K562 (cell line): ENCODE results near the gene PLAAT4. TPM values are rescaled to one million over a fixed set of nuclear protein-coding genes. Genes with fewer than 3 reads are reported as not detected.
A peak's percentile ranks its signal among the peaks of the same experiment; 100 is the strongest.

Experiments used
- JUND ChIP-seq, 2 experiments: IDR thresholded peaks; 2 replicates in 1 of 2; 3 replicates in 1 of 2; pipeline ENCODE4 v1.6.1; 2011; ENCODE audit warnings: borderline replicate concordance in 2 of 2, low read depth in 2 of 2, low read length in 2 of 2, improper control_type of control experiment in 1 of 2, missing biosample characterization in 1 of 2, missing genetic modification characterization in 1 of 2, missing genetic modification reagents in 1 of 2
- TEAD1 ChIP-seq, 2 experiments: fragments of 450-650 bp in 1 of 2; sonication (generic) in 1 of 2; formaldehyde crosslinking; IDR thresholded peaks; 2 replicates each; pipeline versions ENCODE4 v1.4.0 to v1.8.0; 2020 to 2022; ENCODE audit warnings: mild to moderate bottlenecking in 2 of 2, missing genetic modification reagents in 1 of 2
- ZNF318 ChIP-seq, 2 experiments: fragments of 450-650 bp; IDR thresholded peaks; 2 replicates each; pipeline ENCODE4 v1.6.1; 2016; ENCODE audit warnings: mild to moderate bottlenecking in 2 of 2, borderline replicate concordance in 1 of 2, low read depth in 1 of 2, moderate library complexity in 1 of 2
- polyA plus RNA-seq, 8 experiments: library from polyadenylated mRNA; depleted of rRNA in 4 of 8; stranded (reverse) in 5 of 8; unstranded in 3 of 8; fragments of >200 nt; fragmentation: Nextera tagmentation in 2 of 8; fragmentation: Illumina TruSeq in 1 of 8; extraction: Ambion mirVana in 2 of 8; extraction: Trizol in 1 of 8; gene quantifications; 2 replicates each; pipeline versions ENCODE4 v1.2.1 to v1.2.3, GENCODE V29; 2011 to 2014; ENCODE audit warnings: inconsistent platforms in 1 of 8, missing spikeins in 1 of 8
- total RNA-seq, 7 experiments: library from RNA; depleted of rRNA in 6 of 7; stranded (reverse); fragments of >200 nt in 6 of 7; fragmentation: Illumina TruSeq in 2 of 7; extraction: Trizol in 2 of 7; gene quantifications; 2 replicates each; pipeline versions ENCODE4 v1.2.1 to v1.2.3, GENCODE V29; 2011 to 2021; ENCODE audit warnings: low replicate concordance in 1 of 7

Gene PLAAT4
- total and polyA plus RNA-seq, 9 of the 15 experiments (the other 6 are each of a cell fraction or from before 2014, with no cell fraction given): 0.54 to 3.0 (median 1.3) TPM; not detected in 1

DNA sequence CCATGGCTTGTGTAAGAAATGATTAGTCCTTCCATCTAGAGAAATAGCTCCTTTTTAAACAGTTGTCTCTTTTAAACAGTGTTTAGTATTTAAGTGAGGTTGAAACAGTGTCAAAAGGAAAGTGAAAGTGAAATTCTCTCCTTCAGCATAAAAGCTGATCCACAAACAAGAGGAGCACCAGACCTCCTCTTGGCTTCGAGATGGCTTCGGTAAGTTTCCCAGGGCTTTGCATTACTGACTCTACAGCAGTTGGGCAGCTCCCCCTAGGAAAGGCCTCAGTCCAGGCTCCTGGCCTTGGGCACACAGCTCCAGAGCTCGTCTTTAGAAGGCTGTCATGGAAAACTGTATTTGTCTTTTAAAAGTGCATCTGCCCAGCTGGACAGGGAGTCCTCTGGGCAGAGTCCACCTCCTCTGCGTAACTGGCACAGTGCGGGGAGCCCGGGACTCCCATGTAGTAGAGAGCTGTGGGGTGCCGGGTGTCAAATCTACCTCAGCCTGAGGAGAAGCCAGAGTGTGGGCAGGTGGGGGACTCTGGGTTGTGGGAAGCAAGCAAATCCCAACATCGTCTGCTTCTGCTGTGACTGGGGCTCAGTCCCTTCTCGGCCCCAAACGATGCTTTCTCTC is at the start of gene PLAAT4 (continued):
- TF ChIP-seq ZNF318 (IDR thresholded peaks at IDR 0.05; ENCODE audit: borderline replicate concordance in 1 of 2, low read depth in 1 of 2): peak in 1 of 2 experiments; percentile 65; a peak in 1 of 4 replicates
- TF ChIP-seq JUND (IDR thresholded peaks at IDR 0.05; ENCODE audit: borderline replicate concordance, low read depth, low read length): no peak
- no peak for TF ChIP-seq JUND (tag; IDR thresholded peaks at IDR 0.05; ENCODE audit: borderline replicate concordance, low read depth, low read length)
- no peak for TF ChIP-seq TEAD1 (CRISPR knock-in tag; IDR thresholded peaks at IDR 0.05)
